ENCODE measurements around the gene DAPL1. TPM values are rescaled to one million over a fixed set of nuclear protein-coding genes. Genes with fewer than 3 reads are reported as not detected.

DAPL1 gene
- total RNA-seq (2022; extraction: Qiagen RNA extraction): 0.13 to 0.16 TPM in 2 of 5 replicates, not detected in the others

GRCh38 chr2:158795195-158795924, at the start of gene DAPL1:
Gene DAPL1, plus strand, starts transcription at chr2:158795317. Its CDS starts 56 bp downstream, at chr2:158795373.

Other genes starting within 250 kb of the DAPL1 start
- gene TANC1, start 173.3 kb downstream of the DAPL1 start, total RNA-seq (2022; extraction: Qiagen RNA extraction): 7.9 to 10.3 TPM (median 8.9 TPM) in 5 replicates